Panc1 (cell line): Measurements from ENCODE around the gene JPH4.

Source experiments
- CTCF ChIP-seq: fragments of 450-650 bp; IDR thresholded peaks from 2 replicates; pipeline ENCODE4 v1.5.1; 2017; ENCODE audit warnings: mild to moderate bottlenecking
- POLR2AphosphoS5 ChIP-seq: IDR thresholded peaks from 2 replicates; pipeline ENCODE4 v1.6.1; 2012; ENCODE audit warnings: mild to moderate bottlenecking, low read depth, low read length, moderate library complexity
- SIN3A ChIP-seq: IDR thresholded peaks from 2 replicates; pipeline ENCODE4 v1.6.1; 2012; ENCODE audit warnings: low read depth, mild to moderate bottlenecking, low read length, moderate library complexity, borderline replicate concordance; ENCODE audit not compliant: insufficient read depth
- TCF7L2 ChIP-seq: IDR thresholded peaks from 2 replicates; pipeline ENCODE4 v1.6.1; 2011; ENCODE audit warnings: mild to moderate bottlenecking, low read depth, low read length, inconsistent platforms
- TF ChIP-seq, protein P1 (sequence below), 2 experiments: IDR thresholded peaks; 2 replicates each; pipeline ENCODE4 v1.6.1; 2011 to 2012; ENCODE audit warnings: low read depth in 2 of 2, control low read depth in 1 of 2, low read length in 1 of 2, mild to moderate bottlenecking in 1 of 2, moderate library complexity in 1 of 2; ENCODE audit not compliant: insufficient read depth in 1 of 2

DNA sequence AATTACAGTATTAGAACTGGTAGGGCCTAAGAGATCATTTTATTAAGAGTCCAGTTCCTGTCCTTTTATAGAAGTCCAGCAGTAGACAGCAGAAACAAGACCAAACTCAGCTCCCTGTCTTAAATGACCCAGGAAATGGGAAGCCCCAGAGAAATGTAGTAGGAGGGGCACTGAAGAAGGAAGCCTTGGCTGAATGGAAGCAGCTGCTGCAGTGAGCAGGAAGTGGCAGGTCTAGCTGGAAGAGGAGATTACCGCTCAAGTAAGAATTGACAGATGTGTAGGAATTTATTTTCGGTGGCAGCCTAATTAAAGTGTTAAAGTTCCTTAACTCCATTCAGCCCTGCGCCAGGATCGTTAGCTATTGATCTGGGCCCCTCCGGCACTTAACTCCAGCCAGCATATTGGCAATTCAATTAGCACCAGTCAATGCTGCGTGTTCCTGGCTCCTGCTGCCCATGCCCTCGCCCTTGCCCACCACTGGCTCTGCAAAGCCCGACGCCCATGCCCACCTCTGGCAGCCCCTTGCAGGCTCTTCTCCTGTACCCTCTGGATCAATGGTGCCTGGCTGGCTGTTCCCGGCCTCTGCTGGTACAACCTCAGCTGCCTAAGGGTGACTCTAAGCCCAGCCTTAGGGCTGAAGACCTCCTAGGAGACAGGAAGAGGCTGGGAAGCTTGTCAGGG, 48.1 kb downstream of the JPH4 start:
- TF ChIP-seq CTCF (no peak), POLR2AphosphoS5 (no peak), TCF7L2 (no peak), SIN3A (no peak)
- TF ChIP-seq, protein P1, sequence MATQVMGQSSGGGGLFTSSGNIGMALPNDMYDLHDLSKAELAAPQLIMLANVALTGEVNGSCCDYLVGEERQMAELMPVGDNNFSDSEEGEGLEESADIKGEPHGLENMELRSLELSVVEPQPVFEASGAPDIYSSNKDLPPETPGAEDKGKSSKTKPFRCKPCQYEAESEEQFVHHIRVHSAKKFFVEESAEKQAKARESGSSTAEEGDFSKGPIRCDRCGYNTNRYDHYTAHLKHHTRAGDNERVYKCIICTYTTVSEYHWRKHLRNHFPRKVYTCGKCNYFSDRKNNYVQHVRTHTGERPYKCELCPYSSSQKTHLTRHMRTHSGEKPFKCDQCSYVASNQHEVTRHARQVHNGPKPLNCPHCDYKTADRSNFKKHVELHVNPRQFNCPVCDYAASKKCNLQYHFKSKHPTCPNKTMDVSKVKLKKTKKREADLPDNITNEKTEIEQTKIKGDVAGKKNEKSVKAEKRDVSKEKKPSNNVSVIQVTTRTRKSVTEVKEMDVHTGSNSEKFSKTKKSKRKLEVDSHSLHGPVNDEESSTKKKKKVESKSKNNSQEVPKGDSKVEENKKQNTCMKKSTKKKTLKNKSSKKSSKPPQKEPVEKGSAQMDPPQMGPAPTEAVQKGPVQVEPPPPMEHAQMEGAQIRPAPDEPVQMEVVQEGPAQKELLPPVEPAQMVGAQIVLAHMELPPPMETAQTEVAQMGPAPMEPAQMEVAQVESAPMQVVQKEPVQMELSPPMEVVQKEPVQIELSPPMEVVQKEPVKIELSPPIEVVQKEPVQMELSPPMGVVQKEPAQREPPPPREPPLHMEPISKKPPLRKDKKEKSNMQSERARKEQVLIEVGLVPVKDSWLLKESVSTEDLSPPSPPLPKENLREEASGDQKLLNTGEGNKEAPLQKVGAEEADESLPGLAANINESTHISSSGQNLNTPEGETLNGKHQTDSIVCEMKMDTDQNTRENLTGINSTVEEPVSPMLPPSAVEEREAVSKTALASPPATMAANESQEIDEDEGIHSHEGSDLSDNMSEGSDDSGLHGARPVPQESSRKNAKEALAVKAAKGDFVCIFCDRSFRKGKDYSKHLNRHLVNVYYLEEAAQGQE (IDR thresholded peaks at IDR 0.05; ENCODE audit: insufficient read depth in 1 of 2, low read depth in 2 of 2, low read length in 1 of 2): no peak
